Duodenal mucosa (tissue), 2 donors: Measurements from ENCODE around the gene IL1RAPL2.
"Not testable (repeated sequence)": the region's sequence is repeated elsewhere in the genome, so short reads cannot be mapped to it uniquely, and the experiment has no call there.

Experiments used
- H3K27ac ChIP-seq: one replicate; pipeline ENCODE4 v1.7.0; 2013; ENCODE audit warnings: low read depth, low read length
- H3K27me3 ChIP-seq, 2 donors: one replicate each; pipeline ENCODE4 v1.7.0; 2013; ENCODE audit warnings: low read length in 2 of 2, control low read depth in 1 of 2; ENCODE audit not compliant: insufficient read depth in 2 of 2, control insufficient read depth in 1 of 2
- H3K36me3 ChIP-seq, 2 donors: one replicate each; pipeline ENCODE4 v1.7.0; 2013; ENCODE audit warnings: low read length in 2 of 2, control low read depth in 1 of 2; ENCODE audit not compliant: insufficient read depth in 2 of 2, control insufficient read depth in 1 of 2
- H3K4me1 ChIP-seq, 2 donors: one replicate each; pipeline ENCODE4 v1.7.0; 2013; ENCODE audit warnings: low read length in 2 of 2, control low read depth in 1 of 2; ENCODE audit not compliant: insufficient read depth in 2 of 2, control insufficient read depth in 1 of 2
- H3K4me3 ChIP-seq, 2 donors: one replicate each; pipeline ENCODE4 v1.7.0; 2013; ENCODE audit warnings: low read length in 2 of 2, low read depth in 1 of 2
- H3K9ac ChIP-seq, 2 donors: one replicate each; pipeline ENCODE4 v1.7.0; 2013; ENCODE audit warnings: low read length in 2 of 2, low read depth in 1 of 2
- H3K9me3 ChIP-seq, 2 donors: one replicate each; pipeline ENCODE4 v1.7.0; 2013; ENCODE audit warnings: low read length in 2 of 2, control low read depth in 1 of 2; ENCODE audit not compliant: control insufficient read depth in 1 of 2

IL1RAPL2 gene

GRCh38 chrX:104913348-104913747 is 347.3 kb downstream of the IL1RAPL2 start:
- H3K9ac ChIP-seq: no peak overlapping the region
- no peak overlapping the region for H3K27ac ChIP-seq
- H3K4me1 ChIP-seq: no peaks in the 10 kb centered on the region
- no peaks in the 10 kb centered on the region for H3K27me3 ChIP-seq
- H3K36me3 ChIP-seq: no peaks in the 10 kb centered on the region
- H3K4me3 ChIP-seq: no peak overlapping the region
- no peaks in the 10 kb centered on the region for H3K9me3 ChIP-seq

DNA sequence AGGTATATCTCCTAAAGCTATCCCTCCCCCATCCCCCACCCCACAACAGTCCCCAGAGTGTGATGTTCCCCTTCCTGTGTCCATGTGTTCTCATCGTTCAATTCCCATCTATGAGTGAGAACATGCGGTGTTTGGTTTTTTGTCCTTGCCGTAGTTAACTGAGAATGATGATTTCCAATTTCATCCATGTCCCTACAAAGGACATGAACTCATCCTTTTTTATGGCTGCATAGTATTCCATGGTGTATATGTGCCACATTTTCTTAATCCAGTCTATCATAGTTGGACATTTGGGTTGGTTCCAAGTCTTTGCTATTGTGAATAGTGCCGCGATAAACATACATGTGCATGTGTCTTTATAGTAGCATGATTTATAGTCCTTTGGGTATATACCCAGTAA is 348.7 kb downstream of the IL1RAPL2 start:
- not testable (repeated sequence) for H3K27ac ChIP-seq, H3K4me1 ChIP-seq, H3K9ac ChIP-seq, H3K9me3 ChIP-seq, H3K4me3 ChIP-seq, H3K27me3 ChIP-seq, H3K36me3 ChIP-seq

GRCh38 chrX:104918122-104918521 is 352.1 kb downstream of the IL1RAPL2 start:
- Histone ChIP-seq H3K9me3 (no peaks in the 10 kb centered on the region), H3K27me3 (no peaks in the 10 kb centered on the region), H3K36me3 (no peaks in the 10 kb centered on the region), H3K27ac (no peak overlapping the region), H3K4me1 (peaks cover 0 to 3% of the 10 kb centered on the region in 2 donors), H3K9ac (no peak overlapping the region), H3K4me3 (no peak overlapping the region)

- no peak overlapping the region for H3K9ac ChIP-seq
- H3K36me3 ChIP-seq: no peaks in the 10 kb centered on the region
- H3K9me3 ChIP-seq: no peaks in the 10 kb centered on the region
- H3K4me1 ChIP-seq: peaks cover 0 to 3% of the 10 kb centered on the region in 2 donors
- H3K4me3 ChIP-seq: no peak overlapping the region
- no peak overlapping the region for H3K27ac ChIP-seq
- H3K27me3 ChIP-seq: no peaks in the 10 kb centered on the region
These were observed 355.7 kb downstream of the IL1RAPL2 start for GRCh38 chrX:104921584-104922205.

GRCh38 chrX:104922206-104922621 is 356.2 kb downstream of the IL1RAPL2 start:
- H3K27me3 ChIP-seq: no peaks in the 10 kb centered on the region
- no peak overlapping the region for H3K4me3 ChIP-seq
- no peak overlapping the region for H3K27ac ChIP-seq
- peaks cover 0 to 3% of the 10 kb centered on the region in 2 donors for H3K4me1 ChIP-seq
- no peaks in the 10 kb centered on the region for H3K9me3 ChIP-seq
- no peak overlapping the region for H3K9ac ChIP-seq
- no peaks in the 10 kb centered on the region for H3K36me3 ChIP-seq

DNA sequence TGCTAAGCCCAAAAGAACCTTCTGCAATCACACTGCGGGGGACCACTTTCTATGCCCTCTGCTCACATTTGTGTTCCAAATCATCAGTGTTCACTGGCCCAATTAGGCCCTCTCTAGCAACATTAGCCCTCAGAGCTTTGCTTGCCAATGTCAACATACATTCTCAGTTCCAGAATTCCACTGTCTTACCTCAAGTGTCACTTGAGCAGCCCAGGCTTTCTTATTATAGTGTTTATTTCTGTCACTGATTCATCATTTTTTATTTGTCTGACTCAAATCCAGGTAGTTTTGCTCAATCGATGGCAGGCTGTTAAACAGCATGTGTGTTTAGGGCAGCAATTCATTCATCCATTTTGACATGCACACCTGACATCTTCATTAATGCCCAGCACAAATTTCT is 363.3 kb downstream of the IL1RAPL2 start:
- no peak overlapping the region for H3K9ac ChIP-seq
- no peaks in the 10 kb centered on the region for H3K27me3 ChIP-seq
- no peaks in the 10 kb centered on the region for H3K4me1 ChIP-seq
- no peaks in the 10 kb centered on the region for H3K9me3 ChIP-seq
- H3K4me3 ChIP-seq: no peak overlapping the region
- H3K36me3 ChIP-seq: no peaks in the 10 kb centered on the region
- H3K27ac ChIP-seq: no peak overlapping the region

DNA sequence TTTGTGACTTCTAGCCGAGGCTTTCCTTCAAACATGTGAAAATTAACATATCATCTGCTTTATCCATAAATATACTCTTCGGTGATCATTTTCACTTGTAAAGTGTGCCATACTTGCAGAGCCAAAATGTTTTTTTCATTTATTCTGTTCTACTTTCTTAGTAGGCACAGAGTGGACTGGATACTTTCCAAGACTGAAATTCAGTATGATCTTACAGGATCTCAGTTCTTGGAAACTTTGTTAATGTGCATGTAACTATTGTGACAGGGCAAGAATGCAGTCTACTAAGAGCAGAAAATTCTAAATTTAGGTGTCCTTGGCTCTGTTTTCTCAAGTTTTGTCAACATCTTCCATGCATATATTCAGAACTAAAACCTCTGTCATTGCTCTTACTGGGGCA is 369.6 kb downstream of the IL1RAPL2 start:
- no peak overlapping the region for H3K9ac ChIP-seq
- H3K4me1 ChIP-seq: no peaks in the 10 kb centered on the region
- no peaks in the 10 kb centered on the region for H3K27me3 ChIP-seq
- no peak overlapping the region for H3K4me3 ChIP-seq
- H3K36me3 ChIP-seq: no peaks in the 10 kb centered on the region
- H3K27ac ChIP-seq: no peak overlapping the region
- no peaks in the 10 kb centered on the region for H3K9me3 ChIP-seq

DNA sequence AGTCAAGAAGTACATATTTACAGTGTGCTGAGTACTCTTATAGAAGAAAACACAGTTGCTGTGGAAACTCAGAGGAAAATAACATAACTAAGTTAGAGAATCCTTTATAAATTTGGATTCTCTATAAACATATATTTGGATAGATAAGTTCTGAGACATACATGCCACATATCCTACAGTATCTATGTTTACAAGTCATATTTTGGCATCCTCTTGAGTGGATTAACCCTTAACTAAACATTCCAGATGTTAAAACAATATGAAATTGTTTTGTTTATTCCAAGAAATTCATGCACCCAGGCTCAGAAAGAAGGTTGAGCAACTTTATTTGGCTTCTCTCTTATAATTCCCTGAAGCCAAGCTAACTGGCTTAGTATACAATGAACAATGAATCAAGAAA is 387.3 kb downstream of the IL1RAPL2 start:
- Histone ChIP-seq H3K9me3 (no peaks in the 10 kb centered on the region), H3K27me3 (no peaks in the 10 kb centered on the region), H3K27ac (no peak overlapping the region), H3K36me3 (no peaks in the 10 kb centered on the region), H3K9ac (no peak overlapping the region), H3K4me1 (no peaks in the 10 kb centered on the region), H3K4me3 (no peak overlapping the region)

DNA sequence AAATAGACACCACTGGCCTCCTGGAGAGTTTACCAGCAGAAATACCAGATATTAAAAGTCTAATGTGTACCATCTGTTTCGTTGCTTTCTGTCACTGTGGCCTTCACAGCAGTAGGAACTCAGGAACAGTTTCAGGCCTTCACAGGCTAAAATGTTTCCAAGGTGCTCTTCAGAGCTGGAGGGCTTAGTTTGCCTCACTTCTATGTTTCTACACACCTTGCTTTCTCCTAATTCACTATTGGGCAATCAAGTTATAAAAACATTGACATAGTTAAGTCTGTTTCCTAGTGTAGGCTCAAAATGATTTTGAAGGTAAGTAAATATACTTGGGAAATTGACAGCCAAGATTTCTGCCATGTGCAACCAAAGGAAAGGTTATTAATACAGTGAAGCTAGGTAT is 395.9 kb downstream of the IL1RAPL2 start:
- Histone ChIP-seq H3K27ac (no peak overlapping the region), H3K27me3 (no peaks in the 10 kb centered on the region), H3K9me3 (no peaks in the 10 kb centered on the region), H3K9ac (no peak overlapping the region), H3K4me1 (no peaks in the 10 kb centered on the region), H3K36me3 (no peaks in the 10 kb centered on the region), H3K4me3 (no peak overlapping the region)

DNA sequence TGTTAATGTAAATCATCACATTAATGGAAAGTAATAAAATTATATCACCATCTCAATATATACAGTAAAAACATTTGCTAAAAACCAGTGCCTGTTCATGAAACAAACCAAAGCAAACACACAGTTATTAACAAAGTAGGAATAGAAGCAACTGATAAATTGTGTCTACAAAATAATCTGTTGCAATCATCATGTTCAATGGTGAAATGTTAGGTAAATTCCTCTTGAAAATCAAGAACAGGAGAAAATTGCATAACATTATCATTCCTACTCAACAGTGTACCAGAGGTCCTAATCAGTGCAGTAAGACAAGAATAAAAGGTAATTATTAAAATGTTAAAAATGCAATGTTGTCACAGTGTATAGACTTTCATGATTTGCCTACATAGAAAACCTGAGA is 402.2 kb downstream of the IL1RAPL2 start:
- H3K4me3 ChIP-seq: no peak overlapping the region
- no peak overlapping the region for H3K27ac ChIP-seq
- no peaks in the 10 kb centered on the region for H3K4me1 ChIP-seq
- H3K9ac ChIP-seq: no peak overlapping the region
- H3K27me3 ChIP-seq: no peaks in the 10 kb centered on the region
- H3K9me3 ChIP-seq: no peaks in the 10 kb centered on the region
- no peaks in the 10 kb centered on the region for H3K36me3 ChIP-seq

GRCh38 chrX:104972737-104973136 is 406.7 kb downstream of the IL1RAPL2 start:
- Histone ChIP-seq H3K27ac (no peak overlapping the region), H3K9me3 (no peaks in the 10 kb centered on the region), H3K36me3 (no peaks in the 10 kb centered on the region), H3K9ac (no peak overlapping the region), H3K4me3 (no peak overlapping the region), H3K27me3 (no peaks in the 10 kb centered on the region), H3K4me1 (no peaks in the 10 kb centered on the region)
